HepG2 (cell line): ENCODE data around the gene SGK1. TPM values are rescaled to one million over a fixed set of nuclear protein-coding genes. Genes with fewer than 3 reads are reported as not detected.
A peak's percentile ranks its signal among the peaks of the same experiment; 100 is the strongest.

Experiments
- CEBPG ChIP-seq: IDR thresholded peaks from 2 replicates; pipeline ENCODE4 v1.6.1; 2016
- EED ChIP-seq: sonication (generic); formaldehyde crosslinking; IDR thresholded peaks from 2 replicates; pipeline ENCODE4 v1.5.0; 2020; ENCODE audit warnings: mild to moderate bottlenecking, missing genetic modification reagents
- GATAD2A ChIP-seq: IDR thresholded peaks from 2 replicates; pipeline ENCODE4 v1.6.1; 2016
- HDAC6 ChIP-seq: fragments of 200-600 bp; sonication (generic); IDR thresholded peaks from 2 replicates; pipeline ENCODE4 v1.7.0; 2017; ENCODE audit warnings: mild to moderate bottlenecking, antibody characterized with exemption, low read length, low read depth
- MAFF ChIP-seq: IDR thresholded peaks from 2 replicates; pipeline ENCODE4 v1.6.1; 2011; ENCODE audit warnings: low read depth, low read length, improper control_type of control experiment
- NFIC ChIP-seq: IDR thresholded peaks from 2 replicates; pipeline ENCODE4 v1.6.1; 2012; ENCODE audit warnings: mild to moderate bottlenecking, low read length, inconsistent platforms
- SOX13 ChIP-seq, 3 experiments: fragments of 450-650 bp in 1 of 3; sonication (generic) in 1 of 3; formaldehyde crosslinking in 1 of 3; IDR thresholded peaks in 2 of 3; conservative IDR thresholded peaks in 1 of 3; 2 replicates each; pipeline versions ENCODE4 v1.5.0 to v1.6.1; 2016 to 2020; ENCODE audit warnings: antibody characterized with exemption in 1 of 3, mild to moderate bottlenecking in 1 of 3, missing compliant biosample characterization in 1 of 3, missing genetic modification reagents in 1 of 3, moderate library complexity in 1 of 3
- ZC3H13 ChIP-seq: sonication (generic); formaldehyde crosslinking; IDR thresholded peaks from 2 replicates; pipeline ENCODE4 v1.8.1; 2023; ENCODE audit warnings: mild to moderate bottlenecking, missing genetic modification reagents, moderate library complexity
- ZFP36L2 ChIP-seq: sonication (generic); formaldehyde crosslinking; IDR thresholded peaks from 2 replicates; pipeline ENCODE4 v1.4.0; 2020; ENCODE audit warnings: missing genetic modification reagents
- ZNF12 ChIP-seq: sonication (generic); formaldehyde crosslinking; IDR thresholded peaks from 2 replicates; pipeline ENCODE4 v1.5.0; 2020; ENCODE audit warnings: missing genetic modification reagents
- polyA plus RNA-seq, 8 experiments: library from polyadenylated mRNA; depleted of rRNA in 3 of 8; stranded (reverse) in 7 of 8; unstranded in 1 of 8; fragments of >200 nt; fragmentation: Illumina TruSeq in 4 of 8; extraction: Trizol in 4 of 8; gene quantifications; 2 replicates each; pipeline versions ENCODE4 v1.2.1 to v1.2.3, GENCODE V29; 2011 to 2016; ENCODE audit warnings: low read depth in 4 of 8, missing spikeins in 1 of 8, mixed read lengths in 1 of 8; ENCODE audit not compliant: insufficient read depth in 1 of 8
- total RNA-seq, 5 experiments: library from RNA; depleted of rRNA; stranded (reverse); fragments of >200 nt; fragmentation: Illumina TruSeq; extraction: Trizol; gene quantifications; 2 replicates each; pipeline ENCODE4 v1.2.3, GENCODE V29; 2016; ENCODE audit warnings: low read depth in 1 of 5
- TF ChIP-seq, protein P1 (sequence below): sonication (generic); formaldehyde crosslinking; IDR thresholded peaks from 2 replicates; pipeline ENCODE4 v1.4.0; 2020; ENCODE audit warnings: missing genetic modification reagents
- TF ChIP-seq, protein P2 (sequence below): sonication (generic); formaldehyde crosslinking; IDR thresholded peaks from 2 replicates; pipeline ENCODE4 v1.5.1; 2020; ENCODE audit warnings: missing genetic modification reagents, mild to moderate bottlenecking, borderline replicate concordance
- TF ChIP-seq, protein P3 (sequence below): sonication (generic); formaldehyde crosslinking; IDR thresholded peaks from 2 replicates; pipeline ENCODE4 v1.5.1; 2020; ENCODE audit warnings: mild to moderate bottlenecking, missing genetic modification reagents, borderline replicate concordance
- TF ChIP-seq, protein P4 (sequence below): sonication (generic); formaldehyde crosslinking; IDR thresholded peaks from 2 replicates; pipeline ENCODE4 v1.8.0; 2022; ENCODE audit warnings: mild to moderate bottlenecking, missing genetic modification reagents
- TF ChIP-seq, protein P5 (sequence below), 2 experiments: fragments of 450-650 bp in 1 of 2; sonication (generic) in 1 of 2; formaldehyde crosslinking; IDR thresholded peaks; 2 replicates each; pipeline versions ENCODE4 v1.5.0 to v1.8.0; 2020 to 2022; ENCODE audit warnings: mild to moderate bottlenecking in 1 of 2, missing genetic modification reagents in 1 of 2
- TF ChIP-seq, protein P6 (sequence below): sonication (generic); formaldehyde crosslinking; conservative IDR thresholded peaks from 2 replicates; pipeline ENCODE4 v1.4.0; 2020; ENCODE audit warnings: missing genetic modification reagents

SGK1 gene
- total and polyA plus RNA-seq, 2 of the 13 experiments (the other 11 are each of a cell fraction or from before 2014, with no cell fraction given) = 56.1 to 56.2 TPM

DNA sequence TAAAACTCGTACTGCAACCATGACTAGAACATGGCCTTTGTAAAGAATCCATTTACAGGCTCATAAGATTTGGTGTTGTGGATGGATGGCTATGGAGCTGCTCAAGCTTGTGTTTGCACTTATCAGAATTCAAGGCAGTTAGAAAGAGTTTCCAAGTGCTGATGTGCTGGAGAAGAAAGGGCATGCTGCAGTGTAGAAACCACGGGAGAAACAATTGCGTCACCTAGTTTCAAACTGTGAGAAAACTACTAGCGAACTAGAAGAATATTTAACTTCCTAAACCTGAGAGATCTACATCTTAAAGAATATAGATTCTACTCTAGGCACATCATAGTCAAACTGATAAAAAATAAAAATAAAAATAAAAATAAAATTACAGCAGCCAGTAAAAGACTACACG lies 116.2 kb downstream of the SGK1 start (continued):
- TF ChIP-seq, protein P1, sequence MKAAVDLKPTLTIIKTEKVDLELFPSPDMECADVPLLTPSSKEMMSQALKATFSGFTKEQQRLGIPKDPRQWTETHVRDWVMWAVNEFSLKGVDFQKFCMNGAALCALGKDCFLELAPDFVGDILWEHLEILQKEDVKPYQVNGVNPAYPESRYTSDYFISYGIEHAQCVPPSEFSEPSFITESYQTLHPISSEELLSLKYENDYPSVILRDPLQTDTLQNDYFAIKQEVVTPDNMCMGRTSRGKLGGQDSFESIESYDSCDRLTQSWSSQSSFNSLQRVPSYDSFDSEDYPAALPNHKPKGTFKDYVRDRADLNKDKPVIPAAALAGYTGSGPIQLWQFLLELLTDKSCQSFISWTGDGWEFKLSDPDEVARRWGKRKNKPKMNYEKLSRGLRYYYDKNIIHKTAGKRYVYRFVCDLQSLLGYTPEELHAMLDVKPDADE (CRISPR knock-in tag) = no peak
- TF ChIP-seq MAFF (no peak), NFIC (no peak), ZNF12 (0 out of 2 replicates have a peak, but pooled peaks have one; percentile 42), ZC3H13 (no peak), SOX13 (IDR thresholded peaks at IDR 0.05) (no peak), SOX13 (CRISPR knock-in tag; conservative IDR thresholded peaks at IDR 0.05 in 1 of 2, IDR thresholded peaks at IDR 0.05 in 1 of 2) (peak in 1 of 2 experiments; percentile 21; a peak in 1 of 4 replicates), CEBPG (CRISPR knock-in tag) (peak; percentile 79), EED (no peak), HDAC6 (no peak), GATAD2A (CRISPR knock-in tag) (peak; percentile 45; the same call in 1 of the 2 replicates), ZFP36L2 (CRISPR knock-in tag) (no peak)
- TF ChIP-seq, protein P2, sequence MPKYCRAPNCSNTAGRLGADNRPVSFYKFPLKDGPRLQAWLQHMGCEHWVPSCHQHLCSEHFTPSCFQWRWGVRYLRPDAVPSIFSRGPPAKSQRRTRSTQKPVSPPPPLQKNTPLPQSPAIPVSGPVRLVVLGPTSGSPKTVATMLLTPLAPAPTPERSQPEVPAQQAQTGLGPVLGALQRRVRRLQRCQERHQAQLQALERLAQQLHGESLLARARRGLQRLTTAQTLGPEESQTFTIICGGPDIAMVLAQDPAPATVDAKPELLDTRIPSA (CRISPR knock-in tag) = no peak
- TF ChIP-seq, protein P3, sequence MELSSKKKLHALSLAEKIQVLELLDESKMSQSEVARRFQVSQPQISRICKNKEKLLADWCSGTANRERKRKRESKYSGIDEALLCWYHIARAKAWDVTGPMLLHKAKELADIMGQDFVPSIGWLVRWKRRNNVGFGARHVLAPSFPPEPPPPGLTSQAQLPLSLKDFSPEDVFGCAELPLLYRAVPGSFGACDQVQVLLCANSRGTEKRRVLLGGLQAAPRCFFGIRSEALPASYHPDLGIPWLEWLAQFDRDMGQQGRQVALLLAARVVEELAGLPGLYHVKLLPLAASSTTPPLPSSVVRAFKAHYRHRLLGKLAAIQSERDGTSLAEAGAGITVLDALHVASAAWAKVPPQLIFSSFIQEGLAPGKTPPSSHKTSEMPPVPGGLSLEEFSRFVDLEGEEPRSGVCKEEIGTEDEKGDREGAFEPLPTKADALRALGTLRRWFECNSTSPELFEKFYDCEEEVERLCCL (CRISPR knock-in tag) = no peak
- TF ChIP-seq, protein P4, sequence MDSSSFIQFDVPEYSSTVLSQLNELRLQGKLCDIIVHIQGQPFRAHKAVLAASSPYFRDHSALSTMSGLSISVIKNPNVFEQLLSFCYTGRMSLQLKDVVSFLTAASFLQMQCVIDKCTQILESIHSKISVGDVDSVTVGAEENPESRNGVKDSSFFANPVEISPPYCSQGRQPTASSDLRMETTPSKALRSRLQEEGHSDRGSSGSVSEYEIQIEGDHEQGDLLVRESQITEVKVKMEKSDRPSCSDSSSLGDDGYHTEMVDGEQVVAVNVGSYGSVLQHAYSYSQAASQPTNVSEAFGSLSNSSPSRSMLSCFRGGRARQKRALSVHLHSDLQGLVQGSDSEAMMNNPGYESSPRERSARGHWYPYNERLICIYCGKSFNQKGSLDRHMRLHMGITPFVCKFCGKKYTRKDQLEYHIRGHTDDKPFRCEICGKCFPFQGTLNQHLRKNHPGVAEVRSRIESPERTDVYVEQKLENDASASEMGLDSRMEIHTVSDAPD = no peak
- TF ChIP-seq, protein P5, sequence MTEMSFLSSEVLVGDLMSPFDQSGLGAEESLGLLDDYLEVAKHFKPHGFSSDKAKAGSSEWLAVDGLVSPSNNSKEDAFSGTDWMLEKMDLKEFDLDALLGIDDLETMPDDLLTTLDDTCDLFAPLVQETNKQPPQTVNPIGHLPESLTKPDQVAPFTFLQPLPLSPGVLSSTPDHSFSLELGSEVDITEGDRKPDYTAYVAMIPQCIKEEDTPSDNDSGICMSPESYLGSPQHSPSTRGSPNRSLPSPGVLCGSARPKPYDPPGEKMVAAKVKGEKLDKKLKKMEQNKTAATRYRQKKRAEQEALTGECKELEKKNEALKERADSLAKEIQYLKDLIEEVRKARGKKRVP (CRISPR knock-in tag; IDR thresholded peaks at IDR 0.05) = 0 out of 4 replicates have a peak, but pooled peaks of 1 of the 2 experiments have one; percentile 12
- TF ChIP-seq, protein P6, sequence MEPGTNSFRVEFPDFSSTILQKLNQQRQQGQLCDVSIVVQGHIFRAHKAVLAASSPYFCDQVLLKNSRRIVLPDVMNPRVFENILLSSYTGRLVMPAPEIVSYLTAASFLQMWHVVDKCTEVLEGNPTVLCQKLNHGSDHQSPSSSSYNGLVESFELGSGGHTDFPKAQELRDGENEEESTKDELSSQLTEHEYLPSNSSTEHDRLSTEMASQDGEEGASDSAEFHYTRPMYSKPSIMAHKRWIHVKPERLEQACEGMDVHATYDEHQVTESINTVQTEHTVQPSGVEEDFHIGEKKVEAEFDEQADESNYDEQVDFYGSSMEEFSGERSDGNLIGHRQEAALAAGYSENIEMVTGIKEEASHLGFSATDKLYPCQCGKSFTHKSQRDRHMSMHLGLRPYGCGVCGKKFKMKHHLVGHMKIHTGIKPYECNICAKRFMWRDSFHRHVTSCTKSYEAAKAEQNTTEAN (CRISPR knock-in tag) = no peak
- TF ChIP-seq, all 625 proteins: peak for 8
